H9 (cell line): ENCODE measurements around the gene VAV2. TPM values are rescaled to one million over a fixed set of nuclear protein-coding genes. Genes with fewer than 3 reads are reported as not detected.

Experiments
- DNase-seq: peaks from one replicate; pipeline ENCODE4 v3.0.0-alpha.2; 2017
- H2AFZ ChIP-seq: one replicate; pipeline ENCODE4 v1.6.1; 2013; ENCODE audit warnings: mild to moderate bottlenecking, low read length, control low read depth, moderate library complexity
- H2AK5ac ChIP-seq: 2 replicates; pipeline ENCODE4 v1.6.1; 2013; ENCODE audit warnings: low read length, control low read depth, mixed read lengths; ENCODE audit not compliant: insufficient read length
- H2BK120ac ChIP-seq: one replicate; pipeline ENCODE4 v1.6.1; 2013; ENCODE audit warnings: low read depth, mild to moderate bottlenecking, low read length, control low read depth, inconsistent platforms; ENCODE audit not compliant: poor library complexity, severe bottlenecking
- H2BK12ac ChIP-seq: 2 replicates; pipeline ENCODE4 v1.6.1; 2013; ENCODE audit warnings: low read length, control low read depth, mixed read lengths, low read depth; ENCODE audit not compliant: insufficient read length
- H2BK15ac ChIP-seq: 2 replicates; pipeline ENCODE4 v1.6.1; 2013; ENCODE audit warnings: low read depth, low read length, control low read depth
- H2BK20ac ChIP-seq: one replicate; pipeline ENCODE4 v1.6.1; 2013; ENCODE audit warnings: low read depth, mild to moderate bottlenecking, low read length, control low read depth, inconsistent platforms; ENCODE audit not compliant: poor library complexity, severe bottlenecking
- H2BK5ac ChIP-seq: 2 replicates; pipeline ENCODE4 v1.6.1; 2013; ENCODE audit warnings: low read length, control low read depth, mixed read lengths; ENCODE audit not compliant: insufficient read length
- H3K14ac ChIP-seq: 2 replicates; pipeline ENCODE4 v1.6.1; 2013; ENCODE audit warnings: low read length, control low read depth; ENCODE audit not compliant: insufficient read depth
- H3K18ac ChIP-seq: 2 replicates; pipeline ENCODE4 v1.6.1; 2013; ENCODE audit warnings: low read depth, mild to moderate bottlenecking, mixed read lengths, low read length, control low read depth; ENCODE audit not compliant: insufficient read length
- H3K23ac ChIP-seq: 2 replicates; pipeline ENCODE4 v1.6.1; 2013; ENCODE audit warnings: low read length, control low read depth, mixed read lengths, low read depth; ENCODE audit not compliant: insufficient read length
- H3K23me2 ChIP-seq: 2 replicates; pipeline ENCODE4 v1.6.1; 2013; ENCODE audit warnings: low read depth, mild to moderate bottlenecking, mixed read lengths, low read length, control low read depth; ENCODE audit not compliant: insufficient read length, poor library complexity, severe bottlenecking
- H3K27ac ChIP-seq: 2 replicates; pipeline ENCODE4 v1.5.1; 2013; ENCODE audit warnings: low read length, control low read depth, mixed read lengths, low read depth; ENCODE audit not compliant: insufficient read length
- H3K27me3 ChIP-seq: 2 replicates; pipeline ENCODE4 v1.6.1; 2013; ENCODE audit warnings: low read length, control low read depth, inconsistent platforms; ENCODE audit not compliant: insufficient read depth
- H3K4ac ChIP-seq: 2 replicates; pipeline ENCODE4 v1.6.1; 2013; ENCODE audit warnings: low read depth, mild to moderate bottlenecking, control low read depth, inconsistent platforms, low read length, moderate library complexity
- H3K4me1 ChIP-seq: 2 replicates; pipeline ENCODE4 v1.6.1; 2013; ENCODE audit warnings: low read length, control low read depth, inconsistent platforms; ENCODE audit not compliant: insufficient read depth
- H3K4me2 ChIP-seq: 2 replicates; pipeline ENCODE4 v1.6.1; 2013; ENCODE audit warnings: low read length, control low read depth, mixed read lengths; ENCODE audit not compliant: insufficient read length, insufficient read depth
- H3K56ac ChIP-seq: 2 replicates; pipeline ENCODE4 v1.6.1; 2013; ENCODE audit warnings: low read depth, mild to moderate bottlenecking, mixed read lengths, low read length, control low read depth; ENCODE audit not compliant: insufficient read length
- H3K79me1 ChIP-seq: 2 replicates; pipeline ENCODE4 v1.6.1; 2013; ENCODE audit warnings: low read depth, mild to moderate bottlenecking, moderate library complexity, low read length, control low read depth, inconsistent platforms; ENCODE audit not compliant: insufficient read depth, poor library complexity, severe bottlenecking
- H3K79me2 ChIP-seq: 2 replicates; pipeline ENCODE4 v1.6.1; 2013; ENCODE audit warnings: low read length, control low read depth, inconsistent platforms; ENCODE audit not compliant: insufficient read depth
- H3K9ac ChIP-seq: 2 replicates; pipeline ENCODE4 v1.6.1; 2013; ENCODE audit warnings: low read length, control low read depth, mixed read lengths; ENCODE audit not compliant: insufficient read length; ENCODE audit errors: extremely low read depth
- H3K9me3 ChIP-seq: one replicate; pipeline ENCODE4 v1.6.1; 2013; ENCODE audit warnings: low read depth, low read length, inconsistent platforms; ENCODE audit not compliant: control insufficient read depth
- H3T11ph ChIP-seq: one replicate; pipeline ENCODE4 v1.6.1; 2013; ENCODE audit warnings: mild to moderate bottlenecking, low read length, control low read depth, inconsistent platforms
- H4K20me1 ChIP-seq: one replicate; pipeline ENCODE4 v1.6.1; 2013; ENCODE audit not compliant: control insufficient read depth, insufficient read length, insufficient read depth
- H4K5ac ChIP-seq: 2 replicates; pipeline ENCODE4 v1.6.1; 2013; ENCODE audit warnings: low read depth, mild to moderate bottlenecking, mixed read lengths, low read length, control low read depth; ENCODE audit not compliant: insufficient read length
- H4K8ac ChIP-seq: replicated peaks from 2 replicates; pipeline ENCODE4 v1.6.1; 2013; ENCODE audit warnings: low read length, control low read depth, mixed read lengths, low read depth; ENCODE audit not compliant: insufficient read length
- H4K91ac ChIP-seq: 2 replicates; pipeline ENCODE4 v1.6.1; 2013; ENCODE audit warnings: low read depth, mild to moderate bottlenecking, moderate library complexity, mixed read lengths, low read length, control low read depth; ENCODE audit not compliant: insufficient read length
- H3K27ac Mint-ChIP-seq, 3 experiments: 2 replicates in 2 of 3; 3 replicates in 1 of 3; pipeline ENCODE4 v1.8.0; 2020 to 2021; ENCODE audit warnings: mixed read lengths in 3 of 3, mild to moderate bottlenecking in 1 of 3, moderate library complexity in 1 of 3
- H3K27me3 Mint-ChIP-seq: 2 replicates; pipeline ENCODE4 v1.8.0; 2021; ENCODE audit warnings: low read depth, mild to moderate bottlenecking, moderate library complexity, mixed read lengths
- H3K36me3 Mint-ChIP-seq, 3 experiments: 2 replicates in 2 of 3; 3 replicates in 1 of 3; pipeline ENCODE4 v1.8.0; 2020 to 2021; ENCODE audit warnings: low read depth in 3 of 3, mixed read lengths in 3 of 3; ENCODE audit not compliant: insufficient read depth in 1 of 3
- H3K4me1 Mint-ChIP-seq, 2 experiments: 2 replicates each; pipeline ENCODE4 v1.8.0; 2020; ENCODE audit warnings: mixed read lengths in 2 of 2
- H3K4me3 Mint-ChIP-seq, 2 experiments: 2 replicates in 1 of 2; 3 replicates in 1 of 2; pipeline ENCODE4 v1.8.0; 2020 to 2021; ENCODE audit warnings: mild to moderate bottlenecking in 2 of 2, mixed read lengths in 2 of 2, moderate library complexity in 1 of 2
- H3K9me3 Mint-ChIP-seq, 2 experiments: 2 replicates in 1 of 2; 3 replicates in 1 of 2; pipeline ENCODE4 v1.8.0; 2020; ENCODE audit warnings: mild to moderate bottlenecking in 2 of 2, mixed read lengths in 2 of 2, moderate library complexity in 1 of 2
- WGBS: extraction: QIAGEN DNeasy Blood & Tissue Kit; methylation state at CpG from one replicate; pipeline ENCODE4 v1.1.7; 2013; ENCODE audit warnings: missing lambda C conversion rate, low lambda C conversion rate, mixed read lengths; ENCODE audit not compliant: insufficient read length; ENCODE audit errors: extremely low coverage; 5-methylcytosine and 5-hydroxymethylcytosine counted together
- total RNA-seq: library from RNA; stranded (reverse); gene quantifications from 2 replicates; pipeline ENCODE4 v1.2.1, GENCODE V29; 2021
- TF ChIP-seq, protein P1 (sequence below): fragments of 200-600 bp; sonication (generic); conservative IDR thresholded peaks from 3 replicates; pipeline ENCODE4 v1.8.0; 2021; ENCODE audit warnings: antibody characterized with exemption, mild to moderate bottlenecking

The VAV2 gene
- total RNA-seq, 1 experiment from 2014 or later, result 58.7 TPM

DNA sequence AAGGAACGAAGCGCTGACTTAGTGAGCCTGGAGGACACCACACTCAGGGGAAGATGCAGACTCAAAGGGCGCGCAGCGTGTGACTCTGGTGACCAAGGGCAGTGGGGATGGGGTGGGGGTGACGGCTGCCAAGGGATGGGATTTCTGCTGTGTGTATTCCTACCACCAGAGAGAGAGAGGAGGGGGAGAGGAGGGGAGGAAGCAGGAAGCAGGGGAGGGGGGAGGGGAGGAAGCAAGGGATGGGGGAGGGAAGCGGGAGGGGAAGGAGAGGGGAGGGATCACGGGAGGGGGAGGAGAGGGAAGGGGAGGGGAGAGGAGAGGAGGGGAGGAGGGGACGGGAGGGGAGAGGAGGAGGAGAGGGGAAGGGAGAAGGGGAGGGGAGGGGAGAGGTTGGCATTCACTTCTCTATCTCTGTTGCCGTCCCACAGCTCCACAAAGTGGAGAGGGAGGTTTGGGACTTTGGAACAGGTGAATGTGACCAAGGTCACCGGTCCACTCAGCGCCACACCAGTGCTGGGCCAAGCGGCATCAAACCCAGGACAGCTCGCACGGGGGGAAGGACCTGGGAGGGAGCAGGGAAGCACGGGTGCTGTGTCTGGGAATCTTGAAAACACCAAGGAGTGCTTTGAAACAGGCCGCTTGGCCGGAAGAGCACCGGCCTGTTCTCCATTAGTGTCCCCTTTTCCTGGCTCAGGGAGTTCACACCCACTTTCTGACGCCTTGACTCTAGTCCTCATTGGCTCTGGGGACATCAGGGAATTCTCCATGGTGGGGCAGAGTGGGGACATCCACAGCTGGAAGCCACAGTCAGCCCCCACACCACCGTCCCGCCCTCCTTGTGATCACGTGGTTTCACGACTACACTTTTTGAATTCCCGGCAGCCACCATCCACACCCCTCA, 77.4 kb downstream of the VAV2 start:
- no peaks in the 10 kb centered on the region for H3K27me3 Mint-ChIP-seq
- no peak overlapping the region for H3K9ac ChIP-seq
- peak overlapping the region; percentile 9 for H3K4me2 ChIP-seq
- no CpG with 5 or more reads among the region's 25 CpGs for WGBS
- H3K14ac ChIP-seq, result no peak overlapping the region
- no peak overlapping the region for H2BK120ac ChIP-seq
- no peaks in the 10 kb centered on the region; a peak in 1 of 5 replicates for H3K9me3 Mint-ChIP-seq
- H3K27ac Mint-ChIP-seq, result peak overlapping the region; percentile 80 to 98 (median 95)
- no peak overlapping the region for H3K56ac ChIP-seq
- H4K91ac ChIP-seq, result no peak overlapping the region
- no peak overlapping the region for H2BK20ac ChIP-seq
- no peak overlapping the region for H2BK5ac ChIP-seq
- no peak overlapping the region for H3K4ac ChIP-seq
- H3T11ph ChIP-seq, result no peak overlapping the region
- no peak overlapping the region for H3K18ac ChIP-seq
- peak; percentile 58 for DNase-seq
- no peak overlapping the region for H2BK15ac ChIP-seq
- TF ChIP-seq, protein P1, sequence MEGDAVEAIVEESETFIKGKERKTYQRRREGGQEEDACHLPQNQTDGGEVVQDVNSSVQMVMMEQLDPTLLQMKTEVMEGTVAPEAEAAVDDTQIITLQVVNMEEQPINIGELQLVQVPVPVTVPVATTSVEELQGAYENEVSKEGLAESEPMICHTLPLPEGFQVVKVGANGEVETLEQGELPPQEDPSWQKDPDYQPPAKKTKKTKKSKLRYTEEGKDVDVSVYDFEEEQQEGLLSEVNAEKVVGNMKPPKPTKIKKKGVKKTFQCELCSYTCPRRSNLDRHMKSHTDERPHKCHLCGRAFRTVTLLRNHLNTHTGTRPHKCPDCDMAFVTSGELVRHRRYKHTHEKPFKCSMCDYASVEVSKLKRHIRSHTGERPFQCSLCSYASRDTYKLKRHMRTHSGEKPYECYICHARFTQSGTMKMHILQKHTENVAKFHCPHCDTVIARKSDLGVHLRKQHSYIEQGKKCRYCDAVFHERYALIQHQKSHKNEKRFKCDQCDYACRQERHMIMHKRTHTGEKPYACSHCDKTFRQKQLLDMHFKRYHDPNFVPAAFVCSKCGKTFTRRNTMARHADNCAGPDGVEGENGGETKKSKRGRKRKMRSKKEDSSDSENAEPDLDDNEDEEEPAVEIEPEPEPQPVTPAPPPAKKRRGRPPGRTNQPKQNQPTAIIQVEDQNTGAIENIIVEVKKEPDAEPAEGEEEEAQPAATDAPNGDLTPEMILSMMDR, result no peak
- peaks cover 44 to 54% of the 10 kb centered on the region in 2 experiments for H3K4me1 Mint-ChIP-seq
- peaks cover 0 to 6% (median 0%) of the 10 kb centered on the region in 3 experiments; a peak in 3 of 7 replicates for H3K36me3 Mint-ChIP-seq
- H4K8ac ChIP-seq, result no peak overlapping the region
- peaks cover 5% of the 10 kb centered on the region; the same call in 1 of the 2 replicates for H3K4me1 ChIP-seq
- no peak overlapping the region for H2AK5ac ChIP-seq
- no peak overlapping the region for H2AFZ ChIP-seq
- H4K20me1 ChIP-seq, result peaks cover 5% of the 10 kb centered on the region
- no peaks in the 10 kb centered on the region for H3K27me3 ChIP-seq
- H3K79me2 ChIP-seq, result peaks cover 3% of the 10 kb centered on the region
- H3K9me3 ChIP-seq, result no peaks in the 10 kb centered on the region
- H3K79me1 ChIP-seq, result no peaks in the 10 kb centered on the region
- no peak overlapping the region for H3K23ac ChIP-seq
- peak overlapping the region in 1 of 2 experiments; percentile 69; a peak in 2 of 5 replicates for H3K4me3 Mint-ChIP-seq
- H2BK12ac ChIP-seq, result no peak overlapping the region
- no peak overlapping the region for H3K27ac ChIP-seq
- H4K5ac ChIP-seq, result no peak overlapping the region
- H3K23me2 ChIP-seq, result no peaks in the 10 kb centered on the region
